SU-DHL-6 (cell line): ENCODE data around the gene CHST9.
"Not testable (repeated sequence)": the region's sequence is repeated elsewhere in the genome, so short reads cannot be mapped to it uniquely, and the experiment has no call there.

ENCODE experiments used
- H2AFZ ChIP-seq: fragments of 200-600 bp; sonication (generic); 2 replicates; pipeline ENCODE4 v1.6.1; 2014; ENCODE audit warnings: low read depth, mild to moderate bottlenecking, moderate library complexity, mixed read lengths, antibody characterized with exemption, low read length; ENCODE audit not compliant: severe bottlenecking
- H3F3A ChIP-seq: fragments of 200-600 bp; shearing (Covaris generic); 2 replicates; pipeline ENCODE4 v1.6.0; 2016; ENCODE audit warnings: antibody characterized with exemption, mild to moderate bottlenecking; ENCODE audit not compliant: insufficient read depth
- H3K27ac ChIP-seq: fragments of 200-600 bp; sonication (generic); 2 replicates; pipeline ENCODE4 v1.5.1; 2016; ENCODE audit warnings: low read depth, mild to moderate bottlenecking, low read length, moderate library complexity, mixed read lengths
- H3K27me3 ChIP-seq: fragments of 200-600 bp; sonication (generic), shearing (Covaris generic); 2 replicates; pipeline ENCODE4 v1.6.0; 2014; ENCODE audit warnings: mild to moderate bottlenecking, low read length
- H3K36me3 ChIP-seq: fragments of 200-600 bp; sonication (generic); 2 replicates; pipeline ENCODE4 v1.6.1; 2014; ENCODE audit warnings: mild to moderate bottlenecking, low read length, mixed read lengths
- H3K4me2 ChIP-seq: fragments of 300-600, 200-600 bp; shearing (Covaris generic), sonication (generic); 2 replicates; pipeline ENCODE4 v1.6.0; 2014; ENCODE audit warnings: low read length, low read depth, mild to moderate bottlenecking; ENCODE audit not compliant: poor library complexity, severe bottlenecking
- H3K4me3 ChIP-seq: fragments of 200-600 bp; sonication (generic); 2 replicates; pipeline ENCODE4 v1.5.1; 2014; ENCODE audit warnings: antibody characterized with exemption, low read length, mild to moderate bottlenecking, mixed read lengths; ENCODE audit not compliant: insufficient read depth, poor library complexity, severe bottlenecking
- H3K79me2 ChIP-seq: fragments of 200-600 bp; sonication (generic); 2 replicates; pipeline ENCODE4 v1.6.1; 2014; ENCODE audit warnings: mild to moderate bottlenecking, low read length, moderate library complexity; ENCODE audit not compliant: insufficient read depth
- H3K9ac ChIP-seq: fragments of 200-600 bp; sonication (generic); 2 replicates; pipeline ENCODE4 v1.7.0; 2014; ENCODE audit warnings: mild to moderate bottlenecking, low read length
- H3K9me2 ChIP-seq: fragments of 200-600 bp; sonication (generic); replicated peaks from 2 replicates; pipeline ENCODE4 v1.6.1; 2014; ENCODE audit warnings: low read length; ENCODE audit not compliant: insufficient read depth
- H3K9me3 ChIP-seq: fragments of 200-600 bp; sonication (generic); 2 replicates; pipeline ENCODE4 v1.6.1; 2014; ENCODE audit warnings: low read length, mixed read lengths; ENCODE audit not compliant: insufficient read depth
- H4K20me1 ChIP-seq: fragments of 200-600 bp; sonication (generic); 2 replicates; pipeline ENCODE4 v1.6.1; 2014; ENCODE audit warnings: low read depth, mild to moderate bottlenecking, antibody characterized with exemption, low read length, moderate library complexity, mixed read lengths
- EZH2phosphoT487 ChIP-seq: fragments of 200-600 bp; sonication (generic), shearing (Covaris generic); conservative IDR thresholded peaks from 2 replicates; pipeline ENCODE4 v1.6.1; 2018; ENCODE audit warnings: mild to moderate bottlenecking, antibody characterized with exemption, low read length, moderate library complexity, mixed read lengths
- TF ChIP-seq, protein P1 (sequence below): fragments of 200-600 bp; sonication (generic); IDR thresholded peaks from one replicate; pipeline ENCODE4 v1.5.1; 2017; ENCODE audit warnings: antibody characterized with exemption, mild to moderate bottlenecking, low read length, moderate library complexity; ENCODE audit not compliant: insufficient read depth, poor library complexity, severe bottlenecking

Gene CHST9

DNA sequence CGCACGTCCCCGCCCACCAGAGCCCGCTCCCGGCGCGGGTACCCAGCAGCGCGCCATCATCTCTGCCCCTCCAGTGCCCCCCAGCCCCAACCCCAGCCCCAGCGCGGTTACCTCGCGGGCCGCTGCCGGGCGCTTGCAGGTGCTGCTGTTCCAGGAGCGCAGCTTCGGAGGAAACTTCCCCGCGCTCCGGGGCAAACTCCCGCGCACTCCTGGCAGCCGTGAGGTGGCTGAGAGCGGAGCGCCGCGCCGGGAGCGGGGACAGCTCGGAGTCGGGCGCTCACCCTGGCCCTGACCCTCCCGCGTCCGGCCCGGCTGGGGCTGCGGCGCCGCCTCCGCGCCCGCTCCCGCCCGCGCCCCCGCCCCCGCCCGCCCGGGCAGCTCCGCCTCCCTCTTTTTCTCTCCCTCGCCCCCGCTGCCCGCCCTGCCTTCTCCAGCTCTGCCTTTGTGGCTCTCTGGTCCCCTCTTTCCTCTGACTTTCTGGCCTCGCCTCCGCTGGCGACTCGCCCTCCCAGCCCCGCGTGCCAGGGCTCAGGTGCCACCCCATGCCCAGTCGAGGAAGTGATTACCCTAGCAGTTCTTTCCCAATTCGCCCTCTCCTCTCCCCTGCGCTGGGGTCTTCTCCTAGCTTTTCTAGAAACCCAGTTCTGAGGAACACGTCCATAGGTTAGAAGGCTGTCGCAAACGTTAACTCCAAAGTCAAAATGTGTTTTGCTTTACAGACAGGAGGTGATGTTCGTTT, at the start of gene CHST9:
Gene CHST9, minus strand, starts transcription at position 284 of the 739 bp plus-strand sequence. CDS start 42,499 bp downstream, outside the sequence.
- Histone ChIP-seq H2AFZ (no peak within 1 kb of the TSS), H3K36me3 (no peaks in the 10 kb centered on the region), H3K79me2 (no peaks in the 10 kb centered on the region), H3K9ac (no peak within 1 kb of the TSS; the same call in 1 of the 2 replicates), H3K27ac (no peak within 1 kb of the TSS), H3K27me3 (no peaks in the 10 kb centered on the region), H3K9me2 (no peaks in the 10 kb centered on the region), H4K20me1 (no peaks in the 10 kb centered on the region), H3F3A (no peaks in the 10 kb centered on the region), H3K4me3 (peak within 1 kb of the TSS; percentile 23), H3K9me3 (no peaks in the 10 kb centered on the region), H3K4me2 (peak within 1 kb of the TSS; percentile 41)
- TF ChIP-seq, protein P1, sequence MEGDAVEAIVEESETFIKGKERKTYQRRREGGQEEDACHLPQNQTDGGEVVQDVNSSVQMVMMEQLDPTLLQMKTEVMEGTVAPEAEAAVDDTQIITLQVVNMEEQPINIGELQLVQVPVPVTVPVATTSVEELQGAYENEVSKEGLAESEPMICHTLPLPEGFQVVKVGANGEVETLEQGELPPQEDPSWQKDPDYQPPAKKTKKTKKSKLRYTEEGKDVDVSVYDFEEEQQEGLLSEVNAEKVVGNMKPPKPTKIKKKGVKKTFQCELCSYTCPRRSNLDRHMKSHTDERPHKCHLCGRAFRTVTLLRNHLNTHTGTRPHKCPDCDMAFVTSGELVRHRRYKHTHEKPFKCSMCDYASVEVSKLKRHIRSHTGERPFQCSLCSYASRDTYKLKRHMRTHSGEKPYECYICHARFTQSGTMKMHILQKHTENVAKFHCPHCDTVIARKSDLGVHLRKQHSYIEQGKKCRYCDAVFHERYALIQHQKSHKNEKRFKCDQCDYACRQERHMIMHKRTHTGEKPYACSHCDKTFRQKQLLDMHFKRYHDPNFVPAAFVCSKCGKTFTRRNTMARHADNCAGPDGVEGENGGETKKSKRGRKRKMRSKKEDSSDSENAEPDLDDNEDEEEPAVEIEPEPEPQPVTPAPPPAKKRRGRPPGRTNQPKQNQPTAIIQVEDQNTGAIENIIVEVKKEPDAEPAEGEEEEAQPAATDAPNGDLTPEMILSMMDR: no peak
- TF ChIP-seq EZH2phosphoT487: no peak

DNA sequence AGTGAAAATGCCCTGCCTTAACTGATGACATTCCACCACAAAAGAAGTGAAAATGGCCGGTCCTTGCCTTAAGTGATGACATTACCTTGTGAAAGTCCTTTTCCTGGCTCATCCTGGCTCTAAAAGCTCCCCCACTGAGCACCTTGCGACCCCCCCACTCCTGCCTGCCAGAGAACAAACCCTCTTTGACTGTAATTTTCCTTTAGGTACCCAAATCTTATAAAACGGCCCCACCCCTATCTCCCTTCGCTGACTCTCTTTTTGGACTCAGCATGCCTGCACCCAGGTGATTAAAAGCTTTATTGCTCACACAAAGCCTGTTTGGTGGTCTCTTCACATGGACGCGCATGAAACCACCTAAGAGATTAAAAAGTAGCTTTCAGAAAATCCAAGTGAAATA, 47.2 kb upstream of the CHST9 start:
- H3K9ac ChIP-seq, H3K27ac ChIP-seq, H3K9me2 ChIP-seq: not testable (repeated sequence)

GRCh38 chr18:27231671-27232070, 46.6 kb upstream of the CHST9 start:
- H3K27ac ChIP-seq, H3K4me2 ChIP-seq, H3K9me2 ChIP-seq, H4K20me1 ChIP-seq, H3K27me3 ChIP-seq, H3K9me3 ChIP-seq, H2AFZ ChIP-seq, H3K9ac ChIP-seq, H3K4me3 ChIP-seq, H3F3A ChIP-seq, H3K79me2 ChIP-seq, H3K36me3 ChIP-seq: not testable (repeated sequence)

More for the DNA sequence above, 47.2 kb upstream of the CHST9 start:
- not testable (repeated sequence) for H3K4me3 ChIP-seq, H3K4me2 ChIP-seq, H3K27me3 ChIP-seq, H3F3A ChIP-seq, H4K20me1 ChIP-seq, H3K9me3 ChIP-seq, H3K79me2 ChIP-seq, H2AFZ ChIP-seq, H3K36me3 ChIP-seq

DNA sequence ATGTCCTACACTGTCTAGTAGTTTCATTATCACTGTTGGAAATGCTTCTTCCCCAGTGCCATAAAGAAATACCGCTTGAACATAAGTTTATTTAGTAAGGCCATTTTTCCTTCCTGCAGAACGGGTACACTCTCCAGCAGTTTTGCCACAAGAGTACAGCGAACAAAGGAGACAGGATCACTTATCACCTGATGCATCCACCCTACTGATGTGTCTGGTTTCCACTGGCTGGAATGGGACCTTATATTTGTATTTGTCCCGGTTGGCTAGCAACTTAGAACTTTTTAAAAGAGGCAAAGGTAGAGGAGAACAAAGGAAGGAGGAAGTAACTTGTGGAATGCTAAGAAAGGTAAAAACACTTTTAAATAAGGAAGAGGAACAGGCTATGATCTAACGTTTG, 46.1 kb upstream of the CHST9 start:
- H3K4me3 ChIP-seq, H3K79me2 ChIP-seq, H3K9ac ChIP-seq, H3K27me3 ChIP-seq, H3F3A ChIP-seq, H3K4me2 ChIP-seq, H3K9me3 ChIP-seq, H3K36me3 ChIP-seq, H3K27ac ChIP-seq, H3K9me2 ChIP-seq, H2AFZ ChIP-seq, H4K20me1 ChIP-seq: not testable (repeated sequence)

- H3K4me3 ChIP-seq: no peak overlapping the region
- no peaks in the 10 kb centered on the region for H3F3A ChIP-seq
- TF ChIP-seq, protein P1: no peak
- TF ChIP-seq EZH2phosphoT487: no peak
- H2AFZ ChIP-seq: no peak overlapping the region
- no peak overlapping the region for H3K27ac ChIP-seq
- H3K9ac ChIP-seq: no peak overlapping the region
- no peaks in the 10 kb centered on the region for H3K36me3 ChIP-seq
- no peaks in the 10 kb centered on the region for H4K20me1 ChIP-seq
- H3K4me2 ChIP-seq: no peak overlapping the region
- H3K9me3 ChIP-seq: no peaks in the 10 kb centered on the region
- H3K79me2 ChIP-seq: no peaks in the 10 kb centered on the region
- H3K27me3 ChIP-seq: no peaks in the 10 kb centered on the region
- H3K9me2 ChIP-seq: no peaks in the 10 kb centered on the region
Measured at GRCh38 chr18:27227721-27228120, 42.6 kb upstream of the CHST9 start.
